ENCODE results near the gene PRICKLE4.

- TF ChIP-seq RCOR1 (IDR thresholded peaks at IDR 0.05; ENCODE audit: insufficient replicate concordance, low read length), result no peak
- TF ChIP-seq POLR2A (IDR thresholded peaks at IDR 0.05; ENCODE audit: low read depth, low read length), result no peak
- no peak for TF ChIP-seq CTCF (conservative IDR thresholded peaks at IDR 0.05; ENCODE audit: low read depth, low read length)
- no peak for TF ChIP-seq RFX5 (IDR thresholded peaks at IDR 0.05; ENCODE audit: low read depth, low read length)
- TF ChIP-seq RAD21 (IDR thresholded peaks at IDR 0.05; ENCODE audit: low read length), result no peak
- TF ChIP-seq CHD1 (IDR thresholded peaks at IDR 0.05; ENCODE audit: low read depth, low read length), result no peak
- no peak for TF ChIP-seq SMC3 (IDR thresholded peaks at IDR 0.05; ENCODE audit: low read depth, low read length)
- no peak for TF ChIP-seq MXI1 (IDR thresholded peaks at IDR 0.05; ENCODE audit: borderline replicate concordance, low read depth, low read length)
- no peak for TF ChIP-seq MAFK (IDR thresholded peaks at IDR 0.05; ENCODE audit: low read depth, low read length)
Measured at GRCh38 chr6:41736800-41737555, 43.6 kb upstream of the PRICKLE4 start.
